CD4-positive, alpha-beta T cell (primary cell): Measurements from ENCODE around the gene DAO. TPM values are rescaled to one million over a fixed set of nuclear protein-coding genes. Genes with fewer than 3 reads are reported as not detected.
A peak's percentile ranks its signal among the peaks of the same experiment; 100 is the strongest.

Experiments
- ATAC-seq: fragments of 200-7000 bp; cut with Tn5 transposase; one replicate; pipeline ENCODE4 v1.10.0; 2022; ENCODE audit warnings: mild to moderate bottlenecking; ENCODE audit not compliant: poor library complexity
- CTCF ChIA-PET: fragments of 350-600 bp; sonication (Branson Sonifier 250); formaldehyde crosslinking; loops from one replicate; lab custom pipeline; 2021; ENCODE audit warnings: antibody characterized with exemption, inconsistent platforms; lab: Charles Lee
- POLR2A ChIA-PET: fragments of 350-600 bp; sonication (Branson Sonifier 250); formaldehyde crosslinking; loops from one replicate; lab custom pipeline; 2021; ENCODE audit warnings: antibody characterized with exemption, inconsistent platforms; lab: Charles Lee
- DNase-seq, 14 experiments: peaks; one replicate each; pipeline ENCODE4 v3.0.0-alpha.2; 2013 to 2020; ENCODE audit warnings: mixed read lengths in 2 of 14
- H3K27ac ChIP-seq, 2 donors: one replicate each; pipeline versions ENCODE4 v1.5.1 to v1.7.0; 2013; ENCODE audit warnings: low read length in 2 of 2, low read depth in 1 of 2, mild to moderate bottlenecking in 1 of 2
- H3K27me3 ChIP-seq, 2 experiments: 1 replicate in 1 of 2; 2 replicates in 1 of 2; pipeline versions ENCODE4 v1.6.1 to v1.7.0; 2013; ENCODE audit warnings: low read length in 2 of 2, control low read depth in 1 of 2, mild to moderate bottlenecking in 1 of 2, moderate library complexity in 1 of 2; ENCODE audit not compliant: insufficient read depth in 2 of 2, control insufficient read depth in 1 of 2
- H3K36me3 ChIP-seq: one replicate; pipeline ENCODE4 v1.6.1; 2013; ENCODE audit warnings: low read length, control low read depth; ENCODE audit not compliant: insufficient read depth
- H3K4me1 ChIP-seq: one replicate; pipeline ENCODE4 v1.6.1; 2013; ENCODE audit warnings: low read length, control low read depth; ENCODE audit not compliant: insufficient read depth
- H3K4me3 ChIP-seq: one replicate; pipeline ENCODE4 v1.5.1; 2013; ENCODE audit warnings: mild to moderate bottlenecking, low read length, moderate library complexity
- H3K9me3 ChIP-seq, 2 experiments: 1 replicate in 1 of 2; 2 replicates in 1 of 2; pipeline versions ENCODE4 v1.6.1 to v1.7.0; 2013; ENCODE audit warnings: low read length in 2 of 2, mild to moderate bottlenecking in 2 of 2, control low read depth in 1 of 2, moderate library complexity in 1 of 2; ENCODE audit not compliant: control insufficient read depth in 1 of 2, insufficient read depth in 1 of 2
- H3K27ac Mint-ChIP-seq: one replicate; pipeline ENCODE4 v1.8.0; 2020; ENCODE audit warnings: mixed read lengths
- H3K27me3 Mint-ChIP-seq: one replicate; pipeline ENCODE4 v1.8.0; 2021; ENCODE audit warnings: mixed read lengths
- H3K36me3 Mint-ChIP-seq: one replicate; pipeline ENCODE4 v1.8.0; 2021; ENCODE audit warnings: low read depth, mixed read lengths
- H3K4me1 Mint-ChIP-seq: one replicate; pipeline ENCODE4 v1.8.0; 2021; ENCODE audit warnings: low read depth, mixed read lengths
- H3K4me3 Mint-ChIP-seq: one replicate; pipeline ENCODE4 v1.8.0; 2020; ENCODE audit warnings: mild to moderate bottlenecking, mixed read lengths
- H3K9me3 Mint-ChIP-seq: one replicate; pipeline ENCODE4 v1.8.0; 2020; ENCODE audit warnings: mixed read lengths
- intact Hi-C, 2 experiments: fragments of 100-400 bp; cut with DNase I in 1 of 2; cut with micrococcal nuclease in 1 of 2; formaldehyde crosslinking; loops; one replicate each; pipeline versions ENCODE4 v1.15.1 to v1.9.0; 2023 to 2025; cut with DNase I, micrococcal nuclease
- total RNA-seq, 174 experiments: library from RNA in 2 of 174; stranded (reverse) in 2 of 174; gene quantifications; one replicate each; pipeline ENCODE4 v1.2.3 and lab custom pipeline; 2021 to 2026
- TF ChIP-seq, protein P1 (sequence below): fragments of 200-600 bp; IDR thresholded peaks from one replicate; pipeline ENCODE4 v1.8.0; 2022; ENCODE audit warnings: antibody characterized with exemption, mild to moderate bottlenecking

The DAO gene
- total RNA-seq, 2 experiments from 2014 or later = not detected

DNA sequence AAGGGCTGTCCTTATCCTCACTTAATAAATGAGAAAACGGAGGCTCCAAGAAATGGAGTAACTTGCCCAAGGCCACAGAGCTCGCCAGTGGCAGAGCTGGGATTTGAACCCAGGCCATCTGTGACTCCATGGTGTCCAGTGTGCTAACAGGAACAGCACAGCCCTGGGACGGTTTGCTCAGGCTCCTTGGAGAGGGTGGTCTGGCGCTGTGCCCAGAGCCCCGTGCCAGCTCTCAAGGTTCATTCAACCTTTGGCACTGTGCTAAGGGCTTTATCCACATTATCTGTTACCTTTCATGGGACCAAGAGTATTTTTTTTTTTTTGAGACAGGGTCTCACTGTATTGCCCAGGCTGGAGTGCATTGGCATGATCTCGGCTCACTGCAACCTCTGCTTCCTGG is 8.1 kb downstream of the DAO start:
- H3K36me3 ChIP-seq = no peaks in the 10 kb centered on the region
- Mint-ChIP-seq H3K4me1 (no peaks in the 10 kb centered on the region), H3K36me3 (no peaks in the 10 kb centered on the region), H3K27me3 (no peaks in the 10 kb centered on the region), H3K27ac (no peak overlapping the region), H3K9me3 (no peaks in the 10 kb centered on the region), H3K4me3 (no peak overlapping the region)
- H3K4me3 ChIP-seq = no peak overlapping the region
- H3K27ac ChIP-seq = no peak overlapping the region
- H3K9me3 ChIP-seq = peaks cover 0 to 7% of the 10 kb centered on the region in 2 experiments
- intact Hi-C loops = loop anchor here (10.0 kb wide), 1 partner anchor 497 kb away; no protein-coding TSS in a partner anchor
- H3K4me1 ChIP-seq = no peaks in the 10 kb centered on the region
- ChIA-PET CTCF (no interaction called here), POLR2A (no interaction called here)
- ATAC-seq (no peak), DNase-seq (no peak)
- H3K27me3 ChIP-seq = no peaks in the 10 kb centered on the region
- TF ChIP-seq, protein P1, sequence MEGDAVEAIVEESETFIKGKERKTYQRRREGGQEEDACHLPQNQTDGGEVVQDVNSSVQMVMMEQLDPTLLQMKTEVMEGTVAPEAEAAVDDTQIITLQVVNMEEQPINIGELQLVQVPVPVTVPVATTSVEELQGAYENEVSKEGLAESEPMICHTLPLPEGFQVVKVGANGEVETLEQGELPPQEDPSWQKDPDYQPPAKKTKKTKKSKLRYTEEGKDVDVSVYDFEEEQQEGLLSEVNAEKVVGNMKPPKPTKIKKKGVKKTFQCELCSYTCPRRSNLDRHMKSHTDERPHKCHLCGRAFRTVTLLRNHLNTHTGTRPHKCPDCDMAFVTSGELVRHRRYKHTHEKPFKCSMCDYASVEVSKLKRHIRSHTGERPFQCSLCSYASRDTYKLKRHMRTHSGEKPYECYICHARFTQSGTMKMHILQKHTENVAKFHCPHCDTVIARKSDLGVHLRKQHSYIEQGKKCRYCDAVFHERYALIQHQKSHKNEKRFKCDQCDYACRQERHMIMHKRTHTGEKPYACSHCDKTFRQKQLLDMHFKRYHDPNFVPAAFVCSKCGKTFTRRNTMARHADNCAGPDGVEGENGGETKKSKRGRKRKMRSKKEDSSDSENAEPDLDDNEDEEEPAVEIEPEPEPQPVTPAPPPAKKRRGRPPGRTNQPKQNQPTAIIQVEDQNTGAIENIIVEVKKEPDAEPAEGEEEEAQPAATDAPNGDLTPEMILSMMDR = no peak

DNA sequence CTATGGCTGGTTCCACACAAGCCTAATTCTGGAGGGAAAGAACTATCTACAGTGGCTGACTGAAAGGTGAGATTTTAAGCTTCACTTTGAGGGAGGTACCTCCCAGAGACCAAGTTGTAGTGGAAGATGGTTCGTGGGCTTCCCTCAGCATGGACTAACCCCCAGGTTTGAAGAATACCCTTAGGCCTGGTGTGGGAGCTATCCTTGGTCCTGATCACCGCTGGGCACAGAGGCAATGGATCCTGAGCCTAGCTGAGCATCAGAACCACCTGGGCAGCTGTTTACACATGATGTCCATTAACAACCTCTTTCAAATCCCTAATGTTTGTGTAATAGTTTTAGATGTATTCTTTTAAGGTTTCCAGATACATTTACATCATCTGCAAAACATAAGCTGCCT is 10.3 kb downstream of the DAO start:
- Mint-ChIP-seq H3K36me3 (no peaks in the 10 kb centered on the region), H3K9me3 (no peaks in the 10 kb centered on the region), H3K4me3 (no peak overlapping the region), H3K4me1 (no peaks in the 10 kb centered on the region), H3K27me3 (peaks cover 4% of the 10 kb centered on the region), H3K27ac (no peak overlapping the region)
- CTCF ChIA-PET = interaction anchor here (1.3 kb wide), 1 partner anchor 9 kb away, joined by 4 read pairs; no protein-coding TSS in a partner anchor
- intact Hi-C loops = no loop called here
- POLR2A ChIA-PET = no interaction called here
- H3K9me3 ChIP-seq = peaks cover 0 to 7% of the 10 kb centered on the region in 2 experiments
- TF ChIP-seq, protein P1 = no peak
- H3K27me3 ChIP-seq = no peaks in the 10 kb centered on the region
- peak in 1 of 14 experiments; percentile 5 for DNase-seq
- H3K36me3 ChIP-seq = no peaks in the 10 kb centered on the region
- H3K4me3 ChIP-seq = no peak overlapping the region
- H3K4me1 ChIP-seq = no peaks in the 10 kb centered on the region
- ATAC-seq = no peak
- no peak overlapping the region for H3K27ac ChIP-seq

DNA sequence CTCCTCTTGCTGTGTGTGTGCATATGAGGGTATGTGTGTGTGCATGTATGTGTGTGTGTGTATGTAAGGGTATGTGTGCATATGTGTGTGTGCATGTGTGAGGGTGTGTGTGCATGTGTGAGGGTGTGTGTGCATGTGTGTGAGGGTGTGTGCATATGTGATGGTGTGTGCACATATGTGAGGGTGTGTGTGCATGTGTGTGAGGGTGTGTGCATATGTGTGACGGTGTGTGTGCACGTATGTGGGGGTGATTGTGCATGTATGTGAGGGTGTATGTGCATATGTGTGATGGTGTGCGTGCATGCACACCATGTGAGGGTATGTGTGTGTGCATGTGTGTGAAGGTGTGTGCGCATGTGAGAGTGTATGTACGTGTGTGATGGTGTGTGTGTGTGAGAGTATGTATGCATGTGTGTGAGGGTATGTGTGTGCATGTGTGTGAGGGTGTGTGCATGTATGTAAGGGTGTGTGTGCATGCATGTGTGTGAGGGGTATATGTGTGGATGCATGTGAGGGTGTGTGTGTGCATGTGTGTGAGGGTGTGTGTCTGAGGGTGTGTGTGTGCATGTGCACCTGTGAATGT is 15.4 kb downstream of the DAO start:
- no peaks in the 10 kb centered on the region for H3K9me3 Mint-ChIP-seq
- TF ChIP-seq, protein P1 = no peak
- DNase-seq = no peak
- no peak overlapping the region for H3K4me3 Mint-ChIP-seq
- ChIA-PET POLR2A (no interaction called here), CTCF (no interaction called here)
- H3K36me3 ChIP-seq = no peaks in the 10 kb centered on the region
- peaks cover 3 to 12% of the 10 kb centered on the region in 2 experiments for H3K27me3 ChIP-seq
- peaks cover 0 to 4% of the 10 kb centered on the region in 2 experiments for H3K9me3 ChIP-seq
- intact Hi-C loops = no loop called here
- H3K4me3 ChIP-seq = no peak overlapping the region
- H3K36me3 Mint-ChIP-seq = no peaks in the 10 kb centered on the region
- H3K4me1 Mint-ChIP-seq = no peaks in the 10 kb centered on the region
- no peak overlapping the region for H3K27ac Mint-ChIP-seq
- ATAC-seq = no peak
- H3K27me3 Mint-ChIP-seq = peaks cover 16% of the 10 kb centered on the region
- H3K27ac ChIP-seq = no peak overlapping the region
- H3K4me1 ChIP-seq = no peaks in the 10 kb centered on the region
